Liver (tissue), 3 donors: ENCODE measurements around the gene UBA7.

Experiments
- HNF4A ChIP-seq, 2 donors: conservative IDR thresholded peaks; 2 replicates each; pipeline ENCODE4 v1.6.1; 2016; ENCODE audit warnings: antibody characterized with exemption in 2 of 2, mild to moderate bottlenecking in 2 of 2
- JUND ChIP-seq, 2 donors: IDR thresholded peaks; 2 replicates each; pipeline ENCODE4 v1.6.1; 2016; ENCODE audit warnings: antibody characterized with exemption in 2 of 2
- RAD21 ChIP-seq, 2 donors: IDR thresholded peaks; 2 replicates each; pipeline ENCODE4 v1.6.1; 2016; ENCODE audit warnings: antibody characterized with exemption in 2 of 2, mild to moderate bottlenecking in 2 of 2
- RXRA ChIP-seq, 2 donors: IDR thresholded peaks; 2 replicates each; pipeline ENCODE4 v1.6.1; 2017 to 2018; ENCODE audit warnings: antibody characterized with exemption in 2 of 2, mild to moderate bottlenecking in 1 of 2
- SP1 ChIP-seq: IDR thresholded peaks from 2 replicates; pipeline ENCODE4 v1.6.1; 2018; ENCODE audit warnings: antibody characterized with exemption, mild to moderate bottlenecking
- TAF1 ChIP-seq: conservative IDR thresholded peaks from 2 replicates; pipeline ENCODE4 v1.6.1; 2016; ENCODE audit warnings: antibody characterized with exemption, mild to moderate bottlenecking
- TF ChIP-seq, protein P1 (sequence below): IDR thresholded peaks from 2 replicates; pipeline ENCODE4 v1.6.1; 2016; ENCODE audit warnings: antibody characterized with exemption
- TF ChIP-seq, protein P2 (sequence below): fragments of 150-350 bp; IDR thresholded peaks from 2 replicates; pipeline ENCODE4 v1.5.1; 2017; ENCODE audit warnings: improper control_type of control experiment, low read depth, low read length; ENCODE audit not compliant: missing input control
- TF ChIP-seq, protein P3 (sequence below): IDR thresholded peaks from 2 replicates; pipeline ENCODE4 v1.6.1; 2016; ENCODE audit warnings: antibody characterized with exemption
- TF ChIP-seq, protein P4 (sequence below): IDR thresholded peaks from 2 replicates; pipeline ENCODE4 v1.6.1; 2016; ENCODE audit warnings: antibody characterized with exemption, mild to moderate bottlenecking
- donor health status: healthy.
- donor health status: healthy.

DNA sequence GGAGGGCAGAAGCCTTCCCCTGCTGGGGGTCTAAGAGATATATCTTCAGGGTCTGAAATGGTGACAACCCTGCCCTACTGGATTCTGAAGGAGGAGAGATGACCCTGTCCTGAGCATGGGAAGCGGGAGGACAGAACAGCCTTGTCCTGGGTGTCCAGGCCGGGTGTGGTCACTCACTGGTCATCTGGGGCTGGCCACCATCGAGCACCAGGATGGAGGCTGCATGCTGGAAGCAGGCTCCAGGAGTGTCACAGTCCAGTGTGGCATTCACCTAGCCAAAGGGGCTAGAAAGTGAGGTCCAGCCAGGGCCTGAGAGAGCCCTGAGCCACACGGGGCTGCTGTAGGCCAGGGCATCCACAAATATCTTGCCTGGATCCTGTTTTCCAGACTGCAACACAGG is 19.3 kb downstream of the UBA7 start:
- no peak for TF ChIP-seq RAD21 (IDR thresholded peaks at IDR 0.05)
- TF ChIP-seq, protein P1, sequence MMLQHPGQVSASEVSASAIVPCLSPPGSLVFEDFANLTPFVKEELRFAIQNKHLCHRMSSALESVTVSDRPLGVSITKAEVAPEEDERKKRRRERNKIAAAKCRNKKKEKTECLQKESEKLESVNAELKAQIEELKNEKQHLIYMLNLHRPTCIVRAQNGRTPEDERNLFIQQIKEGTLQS = no peak
- TF ChIP-seq HNF4A (conservative IDR thresholded peaks at IDR 0.05) = no peak
- TF ChIP-seq TAF1 = no peak
- TF ChIP-seq, protein P2, sequence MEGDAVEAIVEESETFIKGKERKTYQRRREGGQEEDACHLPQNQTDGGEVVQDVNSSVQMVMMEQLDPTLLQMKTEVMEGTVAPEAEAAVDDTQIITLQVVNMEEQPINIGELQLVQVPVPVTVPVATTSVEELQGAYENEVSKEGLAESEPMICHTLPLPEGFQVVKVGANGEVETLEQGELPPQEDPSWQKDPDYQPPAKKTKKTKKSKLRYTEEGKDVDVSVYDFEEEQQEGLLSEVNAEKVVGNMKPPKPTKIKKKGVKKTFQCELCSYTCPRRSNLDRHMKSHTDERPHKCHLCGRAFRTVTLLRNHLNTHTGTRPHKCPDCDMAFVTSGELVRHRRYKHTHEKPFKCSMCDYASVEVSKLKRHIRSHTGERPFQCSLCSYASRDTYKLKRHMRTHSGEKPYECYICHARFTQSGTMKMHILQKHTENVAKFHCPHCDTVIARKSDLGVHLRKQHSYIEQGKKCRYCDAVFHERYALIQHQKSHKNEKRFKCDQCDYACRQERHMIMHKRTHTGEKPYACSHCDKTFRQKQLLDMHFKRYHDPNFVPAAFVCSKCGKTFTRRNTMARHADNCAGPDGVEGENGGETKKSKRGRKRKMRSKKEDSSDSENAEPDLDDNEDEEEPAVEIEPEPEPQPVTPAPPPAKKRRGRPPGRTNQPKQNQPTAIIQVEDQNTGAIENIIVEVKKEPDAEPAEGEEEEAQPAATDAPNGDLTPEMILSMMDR = no peak
- TF ChIP-seq SP1 = no peak
- no peak for TF ChIP-seq JUND (IDR thresholded peaks at IDR 0.05)
- TF ChIP-seq, protein P3, sequence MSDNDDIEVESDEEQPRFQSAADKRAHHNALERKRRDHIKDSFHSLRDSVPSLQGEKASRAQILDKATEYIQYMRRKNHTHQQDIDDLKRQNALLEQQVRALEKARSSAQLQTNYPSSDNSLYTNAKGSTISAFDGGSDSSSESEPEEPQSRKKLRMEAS = no peak
- TF ChIP-seq, protein P4, sequence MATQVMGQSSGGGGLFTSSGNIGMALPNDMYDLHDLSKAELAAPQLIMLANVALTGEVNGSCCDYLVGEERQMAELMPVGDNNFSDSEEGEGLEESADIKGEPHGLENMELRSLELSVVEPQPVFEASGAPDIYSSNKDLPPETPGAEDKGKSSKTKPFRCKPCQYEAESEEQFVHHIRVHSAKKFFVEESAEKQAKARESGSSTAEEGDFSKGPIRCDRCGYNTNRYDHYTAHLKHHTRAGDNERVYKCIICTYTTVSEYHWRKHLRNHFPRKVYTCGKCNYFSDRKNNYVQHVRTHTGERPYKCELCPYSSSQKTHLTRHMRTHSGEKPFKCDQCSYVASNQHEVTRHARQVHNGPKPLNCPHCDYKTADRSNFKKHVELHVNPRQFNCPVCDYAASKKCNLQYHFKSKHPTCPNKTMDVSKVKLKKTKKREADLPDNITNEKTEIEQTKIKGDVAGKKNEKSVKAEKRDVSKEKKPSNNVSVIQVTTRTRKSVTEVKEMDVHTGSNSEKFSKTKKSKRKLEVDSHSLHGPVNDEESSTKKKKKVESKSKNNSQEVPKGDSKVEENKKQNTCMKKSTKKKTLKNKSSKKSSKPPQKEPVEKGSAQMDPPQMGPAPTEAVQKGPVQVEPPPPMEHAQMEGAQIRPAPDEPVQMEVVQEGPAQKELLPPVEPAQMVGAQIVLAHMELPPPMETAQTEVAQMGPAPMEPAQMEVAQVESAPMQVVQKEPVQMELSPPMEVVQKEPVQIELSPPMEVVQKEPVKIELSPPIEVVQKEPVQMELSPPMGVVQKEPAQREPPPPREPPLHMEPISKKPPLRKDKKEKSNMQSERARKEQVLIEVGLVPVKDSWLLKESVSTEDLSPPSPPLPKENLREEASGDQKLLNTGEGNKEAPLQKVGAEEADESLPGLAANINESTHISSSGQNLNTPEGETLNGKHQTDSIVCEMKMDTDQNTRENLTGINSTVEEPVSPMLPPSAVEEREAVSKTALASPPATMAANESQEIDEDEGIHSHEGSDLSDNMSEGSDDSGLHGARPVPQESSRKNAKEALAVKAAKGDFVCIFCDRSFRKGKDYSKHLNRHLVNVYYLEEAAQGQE = no peak
- no peak for TF ChIP-seq RXRA (IDR thresholded peaks at IDR 0.05)
